Activated T-helper 17 cell treated with anti-CD3 and anti-CD28 coated beads, Interleukin-2, amount 50 U/mL, for 72 hours (primary cell): ENCODE results near the gene CYP27B1. TPM values are rescaled to one million over a fixed set of nuclear protein-coding genes. Genes with fewer than 3 reads are reported as not detected.
A peak's percentile ranks its signal among the peaks of the same experiment; 100 is the strongest.

Experiments used
- ATAC-seq: fragments of 150-1000 bp; cut with Tn5 transposase; replicated peaks from 2 replicates; pipeline ENCODE4 v1.10.0; 2021; ENCODE audit warnings: mild to moderate bottlenecking, moderate library complexity
- H3K27ac Mint-ChIP-seq: one replicate; pipeline ENCODE4 v1.8.0; 2022; ENCODE audit warnings: mixed read lengths
- H3K27me3 Mint-ChIP-seq: one replicate; pipeline ENCODE4 v1.8.0; 2022; ENCODE audit warnings: mixed read lengths
- H3K36me3 Mint-ChIP-seq: one replicate; pipeline ENCODE4 v1.8.0; 2022; ENCODE audit warnings: low read depth, mild to moderate bottlenecking, mixed read lengths
- H3K4me1 Mint-ChIP-seq: one replicate; pipeline ENCODE4 v1.8.0; 2022; ENCODE audit warnings: mixed read lengths
- H3K4me3 Mint-ChIP-seq: one replicate; pipeline ENCODE4 v1.8.0; 2022; ENCODE audit warnings: mild to moderate bottlenecking, mixed read lengths
- H3K9me3 Mint-ChIP-seq: one replicate; pipeline ENCODE4 v1.8.0; 2022; ENCODE audit warnings: mixed read lengths
- total RNA-seq, 2 donors: library from RNA; stranded (reverse); gene quantifications; one replicate each; pipeline ENCODE4 v1.2.3, GENCODE V29; 2022

Gene CYP27B1
- total RNA-seq, 2 donors from 2014 or later, result 14.4 to 14.7 TPM

DNA sequence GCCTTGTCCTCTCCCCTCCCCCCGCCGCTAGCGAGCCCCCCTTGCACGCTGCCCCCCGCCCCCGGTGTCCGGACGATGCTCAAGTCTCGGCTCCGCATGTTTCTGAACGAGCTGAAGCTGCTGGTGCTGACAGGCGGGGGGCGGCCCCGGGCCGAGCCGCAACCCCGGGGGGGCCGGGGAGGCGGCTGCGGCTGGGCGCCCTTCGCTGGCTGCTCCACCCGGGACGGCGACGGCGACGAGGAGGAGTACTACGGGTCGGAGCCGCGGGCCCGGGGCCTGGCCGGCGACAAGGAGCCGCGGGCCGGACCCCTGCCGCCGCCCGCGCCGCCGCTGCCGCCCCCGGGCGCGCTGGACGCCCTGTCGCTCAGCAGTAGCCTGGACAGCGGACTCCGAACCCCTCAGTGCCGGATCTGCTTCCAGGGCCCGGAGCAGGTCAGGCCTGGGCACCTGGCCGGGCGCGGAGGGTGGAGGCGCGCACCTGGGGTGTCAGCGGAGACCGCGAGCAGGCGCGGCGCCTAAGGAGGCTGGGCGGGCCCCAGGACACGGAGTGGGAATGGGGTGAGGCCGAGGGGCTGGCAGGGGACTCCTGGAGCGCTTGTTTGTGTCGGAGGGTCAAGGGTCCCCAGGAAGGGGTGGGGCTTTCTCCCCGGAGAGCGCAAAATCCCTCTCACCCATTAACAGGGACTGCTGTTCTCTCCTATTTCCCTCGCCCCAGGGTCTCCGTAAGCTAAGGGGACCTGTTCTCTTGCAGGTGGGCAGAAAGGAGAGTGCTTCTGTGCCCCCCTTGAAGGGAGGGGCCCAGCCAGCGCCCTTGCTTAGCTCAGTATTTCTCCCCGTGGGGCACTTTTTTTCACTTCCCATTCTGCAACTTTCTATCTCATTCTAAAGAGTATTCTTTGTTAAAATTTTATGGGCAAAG lies 11.2 kb downstream of the CYP27B1 start:
- Mint-ChIP-seq H3K27ac (peak overlapping the region; percentile 75), H3K27me3 (no peaks in the 10 kb centered on the region), H3K4me1 (peaks cover 52% of the 10 kb centered on the region), H3K4me3 (peak overlapping the region; percentile 86), H3K36me3 (peaks cover 60% of the 10 kb centered on the region), H3K9me3 (no peaks in the 10 kb centered on the region)
- no peak for ATAC-seq

DNA sequence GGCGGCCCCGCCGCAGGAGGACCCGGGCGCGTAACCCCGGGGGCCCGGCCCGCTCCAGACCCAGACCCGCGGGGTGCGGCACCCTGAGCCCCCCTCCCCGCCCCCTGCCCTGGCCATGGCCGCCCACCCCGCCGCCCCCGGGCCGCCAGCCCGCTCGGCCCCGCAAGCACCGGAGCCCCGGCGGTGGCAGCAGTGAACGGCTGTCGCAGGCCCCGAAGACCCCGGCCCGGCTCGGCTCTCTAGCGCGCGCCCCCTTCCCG lies 11.8 kb downstream of the CYP27B1 start:
- no peak overlapping the region for H3K27ac Mint-ChIP-seq
- no peak overlapping the region for H3K4me3 Mint-ChIP-seq
- H3K36me3 Mint-ChIP-seq, result peaks cover 61% of the 10 kb centered on the region
- no peaks in the 10 kb centered on the region for H3K27me3 Mint-ChIP-seq
- no peak for ATAC-seq
- H3K9me3 Mint-ChIP-seq, result no peaks in the 10 kb centered on the region
- peaks cover 52% of the 10 kb centered on the region for H3K4me1 Mint-ChIP-seq

DNA sequence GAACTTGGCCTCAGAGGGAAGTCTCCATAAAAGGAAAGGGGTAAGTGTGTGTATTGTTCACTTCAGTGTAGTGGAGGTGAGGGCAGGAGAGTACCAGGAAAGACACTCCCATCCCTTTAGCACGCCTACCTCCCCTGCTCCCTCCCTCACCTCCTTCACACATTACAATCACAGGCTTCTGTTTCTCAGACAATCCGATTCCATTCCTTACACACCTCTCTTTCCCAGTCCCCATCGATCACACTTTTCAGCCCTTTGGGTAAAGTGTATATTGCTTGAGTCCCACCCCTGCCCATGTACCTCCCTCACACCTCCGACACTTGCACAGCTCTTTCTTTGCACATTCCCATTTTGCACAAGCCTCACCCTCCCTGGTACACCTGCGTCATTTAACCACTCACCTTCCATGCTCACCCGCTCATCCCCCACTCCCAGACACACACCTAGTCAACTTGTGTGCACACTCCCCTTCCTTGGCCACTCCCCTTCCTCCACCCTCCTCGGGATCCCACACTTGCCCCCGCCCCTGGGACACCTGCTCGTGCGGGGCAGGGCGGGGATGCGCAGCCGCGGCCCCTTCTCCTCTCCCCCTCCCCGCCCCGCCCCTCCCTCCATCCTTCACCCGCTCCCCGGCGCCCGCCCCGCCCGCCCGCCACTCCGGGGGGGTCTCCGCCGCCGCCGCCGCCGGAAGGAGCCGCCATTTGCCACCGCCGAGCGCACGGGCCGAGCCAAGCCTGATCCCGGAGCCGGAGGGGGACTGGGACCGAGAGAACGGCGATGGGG lies 12.3 kb downstream of the CYP27B1 start, which contains the start of gene MARCHF9:
Gene MARCHF9 (plus strand): TSS at position 693 of the 783 bp plus-strand sequence. CDS start 426 bp downstream, outside the sequence.
- H3K36me3 Mint-ChIP-seq, result peaks cover 60% of the 10 kb centered on the region
- H3K4me1 Mint-ChIP-seq, result peaks cover 47% of the 10 kb centered on the region
- H3K9me3 Mint-ChIP-seq, result no peaks in the 10 kb centered on the region
- H3K27me3 Mint-ChIP-seq, result no peaks in the 10 kb centered on the region
- peak within 1 kb of the TSS; percentile 97 for H3K27ac Mint-ChIP-seq
- peak within 1 kb of the TSS; percentile 100 for H3K4me3 Mint-ChIP-seq
- peak; percentile 59 for ATAC-seq

DNA sequence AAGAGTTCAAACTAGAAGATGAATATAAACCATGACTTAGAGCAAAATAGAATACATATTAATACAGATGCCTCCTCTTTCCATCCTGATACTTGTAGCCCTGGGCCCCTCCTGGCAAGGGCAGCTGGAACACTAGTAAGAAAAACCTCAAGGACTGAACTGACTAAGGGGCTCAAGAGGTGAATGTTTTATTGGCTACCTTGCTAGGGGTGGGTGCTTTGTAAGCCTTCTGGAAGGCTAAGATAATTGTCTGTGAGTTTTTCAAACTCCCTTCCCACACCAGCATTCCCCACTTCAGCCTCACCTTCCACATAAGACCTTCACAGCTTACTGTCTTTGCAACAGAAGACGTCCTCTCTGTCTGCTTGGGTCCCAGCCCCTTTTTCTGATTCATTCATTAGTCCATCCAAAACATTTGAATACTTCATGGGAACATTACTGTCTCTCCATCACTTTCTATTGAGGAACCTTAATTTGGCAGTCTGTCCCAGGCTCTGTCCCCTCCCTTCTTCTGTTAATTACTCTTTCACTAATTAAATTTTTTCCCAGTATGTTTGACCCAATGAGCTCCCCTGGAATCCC lies 13.0 kb downstream of the CYP27B1 start:
- Mint-ChIP-seq H3K27me3 (no peaks in the 10 kb centered on the region), H3K27ac (peak overlapping the region; percentile 97), H3K4me1 (peaks cover 43% of the 10 kb centered on the region), H3K4me3 (peak overlapping the region; percentile 100), H3K36me3 (peaks cover 62% of the 10 kb centered on the region), H3K9me3 (no peaks in the 10 kb centered on the region)
- no peak for ATAC-seq

DNA sequence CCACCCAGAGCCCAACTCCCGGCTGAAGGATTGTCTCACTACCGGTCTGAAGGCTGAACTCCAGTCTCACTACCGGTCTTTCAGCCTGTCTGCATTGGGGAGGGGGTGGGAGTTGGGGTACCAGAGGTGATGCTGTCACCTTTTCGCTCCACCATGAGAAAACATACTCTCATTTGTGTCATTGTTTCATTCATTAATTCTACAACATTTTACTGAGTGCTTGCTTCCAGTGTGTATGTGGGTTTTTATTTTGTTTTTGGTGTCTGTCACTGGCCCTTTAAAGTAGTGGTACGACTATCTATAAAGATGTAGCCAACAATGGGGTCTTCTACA lies 14.2 kb downstream of the CYP27B1 start:
- no peaks in the 10 kb centered on the region for H3K27me3 Mint-ChIP-seq
- peaks cover 43% of the 10 kb centered on the region for H3K4me1 Mint-ChIP-seq
- peak overlapping the region; percentile 97 for H3K27ac Mint-ChIP-seq
- no peaks in the 10 kb centered on the region for H3K9me3 Mint-ChIP-seq
- peak overlapping the region; percentile 100 for H3K4me3 Mint-ChIP-seq
- no peak for ATAC-seq
- peaks cover 65% of the 10 kb centered on the region for H3K36me3 Mint-ChIP-seq

DNA sequence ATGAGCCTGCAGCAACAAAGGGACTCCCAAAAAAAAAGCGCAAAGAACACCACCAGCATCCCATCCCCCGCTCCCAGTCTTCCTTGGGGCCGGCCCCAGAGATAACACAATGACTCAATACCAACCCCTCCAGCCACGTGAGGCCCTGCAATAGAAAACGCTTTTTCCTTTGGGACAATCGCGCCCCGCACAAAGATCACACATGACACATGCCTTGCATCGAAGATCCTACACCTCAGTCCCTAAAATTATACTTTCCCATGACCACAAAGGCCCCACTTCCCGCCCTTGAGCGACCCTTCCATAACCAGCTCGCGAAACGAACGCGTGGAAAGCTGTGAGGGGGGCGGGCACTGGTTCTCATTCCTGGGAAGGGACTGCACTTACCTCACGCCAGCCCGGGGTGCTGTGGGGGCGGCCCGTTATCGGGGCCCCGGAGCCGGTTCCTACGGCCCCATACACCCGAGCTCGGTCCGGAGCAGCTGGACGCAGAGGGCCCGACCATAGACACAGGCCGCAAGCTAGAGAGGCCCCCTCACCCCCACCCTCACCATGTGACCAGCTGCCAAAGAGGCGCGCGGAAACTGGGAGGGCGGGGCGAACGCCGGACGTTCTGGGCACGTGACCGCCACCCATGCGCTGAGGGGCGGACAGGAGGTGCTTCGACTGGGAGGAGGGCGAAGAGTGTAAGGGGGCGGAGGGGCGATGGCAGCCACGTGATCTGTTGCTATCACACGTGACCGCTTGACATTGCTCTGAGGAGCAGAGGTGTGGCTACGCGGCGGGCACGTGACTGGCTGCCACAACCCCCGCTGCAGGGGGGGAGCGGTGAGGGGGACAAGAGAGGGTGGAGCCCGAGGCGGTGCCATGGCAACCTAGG lies 14.8 kb downstream of the CYP27B1 start, which contains the start of gene CDK4:
Gene CDK4 (minus strand): TSS at position 523 of the 880 bp plus-strand sequence. CDS start 593 bp downstream, outside the sequence.
- no peaks in the 10 kb centered on the region for H3K9me3 Mint-ChIP-seq
- H3K4me3 Mint-ChIP-seq, result peak within 1 kb of the TSS; percentile 100
- peaks cover 65% of the 10 kb centered on the region for H3K36me3 Mint-ChIP-seq
- H3K27ac Mint-ChIP-seq, result peak within 1 kb of the TSS; percentile 97
- no peaks in the 10 kb centered on the region for H3K27me3 Mint-ChIP-seq
- peaks cover 42% of the 10 kb centered on the region for H3K4me1 Mint-ChIP-seq
- peak; percentile 80 for ATAC-seq

DNA sequence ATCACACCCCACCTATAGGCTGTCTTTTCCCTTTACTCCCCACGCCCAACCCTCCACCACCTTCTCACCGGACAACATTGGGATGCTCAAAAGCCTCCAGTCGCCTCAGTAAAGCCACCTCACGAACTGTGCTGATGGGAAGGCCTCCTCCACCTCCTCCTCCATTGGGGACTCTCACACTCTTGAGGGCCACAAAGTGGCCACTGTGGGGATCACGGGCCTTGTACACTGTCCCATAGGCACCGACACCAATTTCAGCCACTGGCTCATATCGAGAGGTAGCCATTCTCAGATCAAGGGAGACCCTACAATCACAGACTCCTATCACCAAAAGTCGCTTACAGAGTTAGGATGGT lies 15.5 kb downstream of the CYP27B1 start:
- H3K27ac Mint-ChIP-seq, result peak overlapping the region; percentile 97
- no peaks in the 10 kb centered on the region for H3K27me3 Mint-ChIP-seq
- peak overlapping the region; percentile 100 for H3K4me3 Mint-ChIP-seq
- H3K36me3 Mint-ChIP-seq, result peaks cover 65% of the 10 kb centered on the region
- H3K4me1 Mint-ChIP-seq, result peaks cover 36% of the 10 kb centered on the region
- no peak for ATAC-seq
- no peaks in the 10 kb centered on the region for H3K9me3 Mint-ChIP-seq

DNA sequence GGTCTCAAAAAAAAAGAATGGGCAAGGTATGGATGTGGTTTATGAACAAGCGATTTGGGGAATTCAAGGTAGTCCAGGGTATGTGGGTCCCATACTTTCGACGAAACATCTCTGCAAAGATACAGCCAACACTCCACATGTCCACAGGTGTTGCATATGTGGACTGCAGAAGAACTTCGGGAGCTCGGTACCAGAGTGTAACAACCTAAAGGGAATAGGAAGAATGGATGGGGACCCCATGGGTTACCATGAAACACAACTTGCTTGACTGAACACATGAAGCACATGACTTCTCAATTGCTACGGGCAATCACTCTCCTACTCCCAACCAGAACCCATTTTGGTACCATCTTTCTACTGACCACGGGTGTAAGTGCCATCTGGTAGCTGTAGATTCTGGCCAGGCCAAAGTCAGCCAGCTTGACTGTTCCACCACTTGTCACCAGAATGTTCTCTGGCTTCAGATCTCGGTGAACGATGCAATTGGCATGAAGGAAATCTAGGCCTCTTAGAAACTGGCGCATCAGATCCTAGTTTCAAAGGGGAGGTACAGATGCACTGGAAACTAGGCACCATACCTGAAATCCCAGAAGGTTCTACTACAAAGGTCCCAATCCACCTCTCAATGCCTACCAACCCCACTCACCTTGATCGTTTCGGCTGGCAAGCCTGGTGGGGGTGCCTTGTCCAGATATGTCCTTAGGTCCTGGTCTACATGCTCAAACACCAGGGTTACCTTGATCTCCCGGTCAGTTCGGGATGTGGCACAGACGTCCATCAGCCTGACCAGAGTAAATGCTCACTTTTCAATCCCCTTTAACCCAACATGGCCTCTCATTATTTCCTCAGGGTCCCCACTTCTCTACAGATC lies 16.1 kb downstream of the CYP27B1 start:
- H3K4me3 Mint-ChIP-seq, result peak overlapping the region; percentile 100
- peak overlapping the region; percentile 97 for H3K27ac Mint-ChIP-seq
- H3K27me3 Mint-ChIP-seq, result no peaks in the 10 kb centered on the region
- H3K9me3 Mint-ChIP-seq, result no peaks in the 10 kb centered on the region
- ATAC-seq, result no peak
- H3K4me1 Mint-ChIP-seq, result peaks cover 32% of the 10 kb centered on the region
- H3K36me3 Mint-ChIP-seq, result peaks cover 67% of the 10 kb centered on the region

DNA sequence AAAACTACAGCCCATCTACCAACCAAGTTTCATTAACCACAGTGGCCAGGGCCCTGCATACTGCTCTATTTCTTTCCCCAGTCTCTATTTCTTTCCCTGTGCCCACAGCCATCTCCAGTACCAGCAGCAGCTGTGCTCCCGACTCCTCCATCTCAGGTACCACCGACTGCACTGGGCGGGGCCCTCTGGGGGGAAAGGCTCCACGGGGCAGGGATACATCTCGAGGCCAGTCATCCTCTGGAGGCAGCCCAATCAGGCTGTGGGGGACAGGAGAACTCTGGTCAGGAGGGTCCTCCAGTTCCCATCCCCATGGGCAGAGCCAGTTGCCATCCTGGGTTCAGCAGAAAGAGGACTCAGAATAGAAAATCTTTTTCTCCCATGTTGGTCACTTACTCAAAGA lies 17.8 kb downstream of the CYP27B1 start:
- H3K27me3 Mint-ChIP-seq, result no peaks in the 10 kb centered on the region
- no peak overlapping the region for H3K27ac Mint-ChIP-seq
- ATAC-seq, result no peak

DNA sequence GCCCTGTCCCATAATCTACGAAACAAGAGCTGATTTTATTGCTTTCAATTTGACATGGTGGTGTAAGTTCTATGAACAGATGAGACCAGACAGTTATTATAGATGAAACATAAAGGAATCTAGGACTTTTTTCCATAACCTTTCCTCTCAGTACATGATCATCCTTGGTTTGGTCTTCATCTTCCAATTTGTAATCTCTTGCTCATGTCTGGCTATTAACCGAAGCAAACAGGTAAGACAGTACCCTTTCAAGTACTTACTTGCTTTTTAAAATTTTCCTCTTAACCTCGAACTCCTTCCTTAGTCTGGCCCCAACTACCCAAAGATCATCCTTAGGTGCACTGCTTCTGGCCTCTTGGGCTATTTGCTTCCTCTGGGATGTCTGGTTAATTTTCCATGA lies 20.9 kb downstream of the CYP27B1 start:
- no peak for ATAC-seq
- no peaks in the 10 kb centered on the region for H3K9me3 Mint-ChIP-seq
- no peaks in the 10 kb centered on the region for H3K27me3 Mint-ChIP-seq
- peaks cover 70% of the 10 kb centered on the region for H3K36me3 Mint-ChIP-seq
- peak overlapping the region; percentile 93 for H3K27ac Mint-ChIP-seq
- H3K4me1 Mint-ChIP-seq, result peaks cover 14% of the 10 kb centered on the region
- peak overlapping the region; percentile 95 for H3K4me3 Mint-ChIP-seq

More for the DNA sequence above, 17.8 kb downstream of the CYP27B1 start:
- Mint-ChIP-seq H3K4me3 (no peak overlapping the region), H3K4me1 (peaks cover 33% of the 10 kb centered on the region), H3K9me3 (no peaks in the 10 kb centered on the region), H3K36me3 (peaks cover 82% of the 10 kb centered on the region)

DNA sequence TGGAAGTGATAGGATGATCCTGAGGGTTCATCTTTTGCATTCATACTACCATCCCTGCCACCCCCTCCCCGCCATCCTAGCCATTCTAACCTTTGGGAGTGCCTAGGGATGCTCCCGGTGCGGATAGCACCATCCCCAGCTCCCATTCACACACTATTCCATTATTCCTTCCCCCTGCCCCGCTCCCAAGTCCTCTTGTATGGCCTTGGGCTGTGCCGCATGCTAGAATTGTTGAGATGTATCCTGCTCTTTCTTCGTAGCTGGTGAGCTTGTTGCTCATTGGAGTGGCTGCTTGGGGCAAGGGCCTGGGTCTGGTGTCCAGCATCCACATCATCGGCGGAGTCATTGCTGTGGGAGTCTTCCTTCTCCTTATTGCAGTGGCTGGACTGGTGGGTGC lies 21.4 kb downstream of the CYP27B1 start:
- Mint-ChIP-seq H3K36me3 (peaks cover 70% of the 10 kb centered on the region), H3K9me3 (no peaks in the 10 kb centered on the region), H3K27ac (peak overlapping the region; percentile 93), H3K27me3 (no peaks in the 10 kb centered on the region), H3K4me3 (peak overlapping the region; percentile 95), H3K4me1 (peaks cover 18% of the 10 kb centered on the region)
- no peak for ATAC-seq

DNA sequence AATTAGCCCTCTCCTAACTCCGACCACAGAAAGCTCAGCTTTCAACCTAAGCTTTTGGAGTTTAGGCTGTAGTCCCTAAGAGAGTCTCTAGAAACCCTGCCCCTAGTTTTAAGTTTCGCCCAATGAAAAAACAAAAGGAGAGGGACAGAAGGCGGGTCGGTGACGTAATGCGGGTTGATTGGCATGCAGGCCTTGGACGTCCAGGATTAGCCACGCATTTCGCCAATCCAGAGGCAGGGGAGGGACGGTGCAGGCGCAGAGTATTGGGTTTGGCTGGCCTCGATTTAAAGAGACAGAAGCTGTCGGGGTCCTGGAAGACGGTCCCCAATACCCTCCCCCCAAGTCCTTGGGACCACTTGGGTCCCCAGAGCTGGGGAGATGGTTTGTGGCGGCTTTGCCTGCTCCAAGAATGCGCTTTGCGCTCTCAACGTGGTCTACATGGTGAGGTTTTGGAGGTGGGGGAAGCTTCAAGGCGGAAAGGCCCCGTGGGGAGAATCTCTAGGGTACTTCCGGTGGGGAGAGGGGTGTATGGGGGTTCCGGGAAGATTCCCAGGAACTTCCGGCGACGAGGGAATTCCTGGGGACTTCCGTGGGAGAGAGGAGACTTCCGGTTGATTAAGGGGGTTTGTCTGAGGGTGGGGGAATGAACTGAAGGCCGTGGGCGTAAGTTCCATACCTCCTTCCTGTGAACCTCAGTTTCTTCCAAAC lies 21.9 kb downstream of the CYP27B1 start, which contains the start of gene TSPAN31:
Gene TSPAN31 (plus strand): TSS at position 263 of the 708 bp plus-strand sequence. CDS start 116 bp downstream, at position 379.
- no peaks in the 10 kb centered on the region for H3K27me3 Mint-ChIP-seq
- peaks cover 19% of the 10 kb centered on the region for H3K4me1 Mint-ChIP-seq
- H3K4me3 Mint-ChIP-seq, result peak within 1 kb of the TSS; percentile 95
- ATAC-seq, result peak; percentile 85
- peak within 1 kb of the TSS; percentile 93 for H3K27ac Mint-ChIP-seq
- no peaks in the 10 kb centered on the region for H3K9me3 Mint-ChIP-seq
- H3K36me3 Mint-ChIP-seq, result peaks cover 66% of the 10 kb centered on the region
